BJ (cell line): ENCODE results near the gene FOCAD. TPM values are rescaled to one million over a fixed set of nuclear protein-coding genes. Genes with fewer than 3 reads are reported as not detected.

Experiments
- CTCF ChIA-PET: fragments of 350-600 bp; formaldehyde crosslinking; extraction: SDS; loops from one replicate; lab custom pipeline; 2021; ENCODE audit warnings: antibody characterized with exemption, inconsistent platforms; lab: Yijun Ruan, JAX
- POLR2A ChIA-PET: fragments of 300-600 bp; sonication (Branson Sonifier 250); formaldehyde crosslinking; extraction: SDS; loops from one replicate; lab custom pipeline; 2021; ENCODE audit warnings: antibody characterized with exemption; lab: Charles Lee
- DNase-seq: peaks from one replicate; pipeline ENCODE4 v3.0.0-alpha.2; 2011; ENCODE audit warnings: low read depth
- H3K27me3 ChIP-seq: 2 replicates; pipeline ENCODE4 v1.6.0; 2011; ENCODE audit warnings: low read length; ENCODE audit not compliant: control insufficient read depth, insufficient read depth
- H3K36me3 ChIP-seq: 2 replicates; pipeline ENCODE4 v1.5.1; 2011; ENCODE audit warnings: low read length; ENCODE audit not compliant: control insufficient read depth, insufficient read depth
- H3K4me3 ChIP-seq: 2 replicates; pipeline ENCODE4 v1.5.1; 2011; ENCODE audit warnings: low read depth, mild to moderate bottlenecking, control low read depth, low read length
- polyA plus RNA-seq: library from polyadenylated mRNA; depleted of rRNA; stranded (reverse); fragments of >200 nt; gene quantifications from 2 replicates; pipeline ENCODE4 v1.2.3, GENCODE V29; 2011
- TF ChIP-seq, protein P1 (sequence below): IDR thresholded peaks from 2 replicates; pipeline ENCODE4 v1.5.1; 2011; ENCODE audit warnings: low read depth, mild to moderate bottlenecking, control low read depth, inconsistent platforms, low read length, moderate library complexity; ENCODE audit not compliant: insufficient read depth

Gene FOCAD
- polyA plus RNA-seq, 1 experiment: 32.9 TPM

DNA sequence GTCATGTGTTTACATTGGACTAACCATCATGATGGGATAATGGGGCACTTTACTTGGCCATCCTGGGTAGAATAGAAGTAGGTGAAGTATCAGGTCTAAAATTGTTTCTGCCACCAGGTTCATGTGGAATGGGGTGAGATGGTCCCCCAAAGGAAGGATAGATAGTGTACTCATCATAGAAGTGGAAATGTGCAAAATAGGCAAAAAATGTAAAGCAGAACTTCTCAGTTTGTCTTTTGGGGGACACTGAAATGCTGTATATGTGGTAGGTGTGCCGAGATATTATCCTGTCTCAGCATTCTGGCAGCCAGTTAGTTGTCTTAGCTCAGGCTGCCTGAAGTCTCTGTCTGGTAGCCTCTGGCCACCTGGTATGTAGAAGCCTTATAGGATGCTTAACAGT, 107.6 kb downstream of the FOCAD start:
- Histone ChIP-seq H3K4me3 (no peak overlapping the region), H3K27me3 (no peaks in the 10 kb centered on the region), H3K36me3 (no peaks in the 10 kb centered on the region)
- CTCF ChIA-PET: interaction anchor here (0.6 kb wide), 1 partner anchor 440 kb away, joined by 3 read pairs; no protein-coding TSS in a partner anchor
- DNase-seq: no peak
- TF ChIP-seq, protein P1, sequence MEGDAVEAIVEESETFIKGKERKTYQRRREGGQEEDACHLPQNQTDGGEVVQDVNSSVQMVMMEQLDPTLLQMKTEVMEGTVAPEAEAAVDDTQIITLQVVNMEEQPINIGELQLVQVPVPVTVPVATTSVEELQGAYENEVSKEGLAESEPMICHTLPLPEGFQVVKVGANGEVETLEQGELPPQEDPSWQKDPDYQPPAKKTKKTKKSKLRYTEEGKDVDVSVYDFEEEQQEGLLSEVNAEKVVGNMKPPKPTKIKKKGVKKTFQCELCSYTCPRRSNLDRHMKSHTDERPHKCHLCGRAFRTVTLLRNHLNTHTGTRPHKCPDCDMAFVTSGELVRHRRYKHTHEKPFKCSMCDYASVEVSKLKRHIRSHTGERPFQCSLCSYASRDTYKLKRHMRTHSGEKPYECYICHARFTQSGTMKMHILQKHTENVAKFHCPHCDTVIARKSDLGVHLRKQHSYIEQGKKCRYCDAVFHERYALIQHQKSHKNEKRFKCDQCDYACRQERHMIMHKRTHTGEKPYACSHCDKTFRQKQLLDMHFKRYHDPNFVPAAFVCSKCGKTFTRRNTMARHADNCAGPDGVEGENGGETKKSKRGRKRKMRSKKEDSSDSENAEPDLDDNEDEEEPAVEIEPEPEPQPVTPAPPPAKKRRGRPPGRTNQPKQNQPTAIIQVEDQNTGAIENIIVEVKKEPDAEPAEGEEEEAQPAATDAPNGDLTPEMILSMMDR: no peak
- POLR2A ChIA-PET: no interaction called here

DNA sequence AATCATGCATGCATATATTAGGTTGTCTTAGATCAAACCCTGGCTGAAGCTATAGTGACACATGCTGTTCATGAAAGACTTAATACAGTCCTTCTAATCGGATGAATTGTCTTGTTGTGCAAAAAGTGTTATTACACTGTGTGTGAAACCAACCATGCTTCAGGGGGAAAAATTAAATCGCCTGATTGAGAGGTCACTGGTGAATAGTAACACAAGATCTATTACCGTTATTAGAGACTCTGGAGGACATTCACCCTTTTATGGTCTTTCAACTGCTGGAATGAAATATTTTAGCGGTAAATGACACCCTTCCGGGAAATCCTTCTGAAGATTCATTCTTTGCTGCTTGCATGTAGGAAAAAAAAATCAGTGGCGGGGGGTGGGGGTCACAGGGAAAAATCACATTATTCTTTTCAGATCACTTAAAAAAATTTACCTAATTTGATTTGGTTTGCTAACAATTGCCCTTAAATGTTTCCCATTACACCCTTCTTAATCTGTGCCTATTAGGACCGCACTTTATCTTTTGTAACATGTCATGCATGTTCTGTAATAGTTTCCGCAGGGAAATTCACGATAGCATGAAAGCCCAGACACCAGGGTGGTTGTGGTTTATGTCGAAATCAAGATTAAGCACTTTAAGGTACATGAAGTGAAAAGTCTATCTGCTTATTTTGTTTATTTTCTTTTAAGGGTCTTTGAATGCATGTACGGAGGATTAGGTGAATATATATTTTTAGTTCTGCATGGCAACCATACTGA, 120.6 kb downstream of the FOCAD start:
- no peaks in the 10 kb centered on the region for H3K27me3 ChIP-seq
- TF ChIP-seq, protein P1: no peak
- no peaks in the 10 kb centered on the region for H3K36me3 ChIP-seq
- no peak overlapping the region for H3K4me3 ChIP-seq
- ChIA-PET POLR2A (no interaction called here), CTCF (interaction anchor here (0.5 kb wide), 1 partner anchor 381 kb away, joined by 3 read pairs; no protein-coding TSS in a partner anchor)
- no peak for DNase-seq

DNA sequence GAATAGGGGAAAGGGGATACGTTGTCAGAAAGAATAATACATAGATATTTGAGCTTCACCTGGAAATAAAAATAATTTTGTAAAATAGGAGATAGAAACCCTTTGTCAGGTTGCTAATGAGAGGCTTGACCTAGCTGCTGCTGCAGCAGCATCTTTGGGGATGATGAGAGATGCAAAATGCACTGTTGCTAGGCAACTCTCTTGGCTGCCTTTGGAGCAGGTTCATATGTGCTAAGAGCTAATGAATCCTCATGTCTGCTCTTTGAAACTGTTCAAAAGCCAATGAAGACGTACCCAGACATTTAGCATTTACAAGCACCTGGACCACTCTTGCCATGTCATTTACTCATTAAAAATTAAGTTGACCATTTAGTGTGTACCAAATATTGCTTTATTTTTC, 121.7 kb downstream of the FOCAD start:
- ChIA-PET CTCF (no interaction called here), POLR2A (no interaction called here)
- Histone ChIP-seq H3K27me3 (no peaks in the 10 kb centered on the region), H3K36me3 (no peaks in the 10 kb centered on the region), H3K4me3 (no peak overlapping the region)
- no peak for DNase-seq
- TF ChIP-seq, protein P1: no peak

DNA sequence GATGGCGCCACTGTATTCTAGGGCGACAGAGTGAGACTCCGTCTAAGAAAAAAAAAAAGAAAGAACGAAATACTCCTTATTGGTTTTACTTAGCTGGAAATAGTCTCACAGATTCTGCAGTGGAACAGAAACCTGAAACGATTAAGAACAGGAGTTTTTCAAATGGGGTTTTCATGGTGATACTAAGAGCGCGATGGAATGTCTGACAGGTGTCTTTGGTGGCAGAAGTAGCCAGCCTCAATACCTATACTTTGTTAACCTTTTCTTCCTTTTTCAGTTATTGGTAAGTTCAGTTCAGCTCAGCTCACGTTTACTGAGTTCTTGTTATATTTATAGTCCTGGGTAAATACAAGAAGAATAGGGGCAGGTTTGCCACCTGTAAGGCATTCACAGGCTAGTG, 123.9 kb downstream of the FOCAD start:
- H3K4me3 ChIP-seq: no peak overlapping the region
- no peaks in the 10 kb centered on the region for H3K36me3 ChIP-seq
- DNase-seq: no peak
- TF ChIP-seq, protein P1: no peak
- no peaks in the 10 kb centered on the region for H3K27me3 ChIP-seq
- ChIA-PET CTCF (no interaction called here), POLR2A (no interaction called here)

DNA sequence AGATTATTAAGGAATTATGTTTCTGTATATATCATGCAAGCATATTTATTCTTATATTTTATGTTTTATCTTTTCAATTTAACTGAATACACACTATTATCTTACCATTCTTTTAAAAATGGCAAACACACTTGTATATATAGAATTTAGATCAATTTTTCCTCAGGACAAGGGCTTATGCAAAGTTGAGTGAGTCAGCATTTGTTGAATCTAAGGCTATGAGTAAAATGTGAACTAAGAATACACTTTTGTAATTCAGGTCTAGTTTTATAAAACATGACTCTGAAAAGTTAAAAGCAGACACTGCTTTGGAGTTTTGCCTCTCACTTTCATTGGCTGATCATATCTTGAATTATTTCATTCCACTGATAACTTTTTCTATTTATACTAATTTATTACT, 127.8 kb downstream of the FOCAD start:
- Histone ChIP-seq H3K4me3 (no peak overlapping the region), H3K36me3 (no peaks in the 10 kb centered on the region), H3K27me3 (no peaks in the 10 kb centered on the region)
- TF ChIP-seq, protein P1: no peak
- POLR2A ChIA-PET: no interaction called here
- CTCF ChIA-PET: no interaction called here
- no peak for DNase-seq
